Measurements from ENCODE around the gene TMEM131L.
"Not testable (repeated sequence)": the region's sequence is repeated elsewhere in the genome, so short reads cannot be mapped to it uniquely, and the experiment has no call there.

The TMEM131L gene

GRCh38 chr4:153649572-153649991 lies 183.4 kb downstream of the TMEM131L start:
- DNase-seq (ENCODE audit: low spot score): no peak

GRCh38 chr4:153651116-153651515 lies 185.0 kb downstream of the TMEM131L start:
- no peak for DNase-seq (ENCODE audit: low spot score)

DNA sequence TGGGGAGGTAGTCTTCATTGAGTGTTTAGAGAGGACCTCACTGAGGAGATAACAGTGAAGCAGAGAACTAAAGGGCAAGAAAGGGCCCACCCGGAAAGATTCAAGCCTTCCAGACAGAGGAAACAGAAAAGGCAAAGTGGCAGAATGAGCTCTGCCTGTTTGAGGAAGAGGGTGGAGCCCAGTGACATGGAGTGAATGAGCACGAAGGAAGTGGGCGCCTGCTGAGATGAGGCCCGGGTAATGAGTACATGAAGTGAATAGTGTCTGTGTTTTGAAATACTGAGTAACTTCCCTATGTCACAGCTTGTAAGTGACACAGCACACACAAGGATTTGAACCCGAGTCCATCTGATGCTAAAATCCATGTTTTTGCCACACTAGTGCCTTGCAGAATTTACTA lies 185.4 kb downstream of the TMEM131L start:
- no peak for DNase-seq (ENCODE audit: low spot score)

- DNase-seq (ENCODE audit: low spot score): no peak
These were observed 186.1 kb downstream of the TMEM131L start for GRCh38 chr4:153652051-153652784.

DNA sequence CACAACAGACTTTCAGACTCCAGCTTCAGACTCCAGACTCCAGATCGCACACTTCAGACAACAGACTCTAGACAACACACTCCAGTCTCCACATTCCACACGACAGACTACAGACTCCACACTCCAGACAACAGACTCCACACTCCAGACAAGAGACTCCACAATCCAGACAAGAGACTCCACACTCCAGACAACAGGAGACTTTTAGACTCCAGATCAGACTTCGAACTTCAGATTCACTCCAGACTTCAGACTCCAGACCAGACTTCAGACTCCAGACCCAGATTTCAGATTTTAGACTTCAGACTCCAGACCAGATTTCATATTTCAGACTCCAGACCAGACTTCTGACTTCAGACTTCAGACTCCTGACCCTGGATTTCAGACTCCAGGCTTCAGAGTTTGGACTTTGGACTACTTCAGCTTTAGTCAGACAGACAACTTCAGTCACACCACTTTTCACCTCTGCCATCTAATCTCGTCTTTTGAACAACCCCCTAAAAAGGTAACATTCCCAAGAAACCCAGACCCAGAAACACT lies 188.9 kb downstream of the TMEM131L start:
- no peak for DNase-seq (ENCODE audit: low spot score)

GRCh38 chr4:153655928-153656327 lies 189.8 kb downstream of the TMEM131L start:
- DNase-seq (ENCODE audit: low spot score): no peak

GRCh38 chr4:153661215-153661822 lies 195.2 kb downstream of the TMEM131L start:
- DNase-seq (ENCODE audit: low spot score): no peak

DNA sequence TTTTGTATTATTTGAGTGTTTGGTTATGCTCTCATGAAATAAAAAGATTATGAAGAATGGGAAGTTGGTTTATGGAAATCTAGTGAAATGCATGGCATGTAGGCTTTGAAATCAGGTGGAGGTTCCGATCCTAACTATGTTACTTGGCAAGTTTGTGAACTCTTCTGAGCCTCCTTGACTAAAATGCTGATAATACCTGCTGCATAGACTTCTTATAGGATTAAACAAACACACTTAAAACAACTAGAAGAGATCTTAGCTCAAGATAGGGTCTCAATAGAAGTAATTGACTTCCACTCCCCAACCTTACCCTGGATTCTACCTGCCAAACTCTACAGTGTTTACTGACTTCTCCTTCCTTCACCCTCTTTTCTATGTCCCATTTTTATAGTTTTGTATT lies 195.7 kb downstream of the TMEM131L start:
- no peak for DNase-seq (ENCODE audit: low spot score)

GRCh38 chr4:153663667-153664066 lies 197.5 kb downstream of the TMEM131L start:
- no peak for DNase-seq (ENCODE audit: low spot score)

DNA sequence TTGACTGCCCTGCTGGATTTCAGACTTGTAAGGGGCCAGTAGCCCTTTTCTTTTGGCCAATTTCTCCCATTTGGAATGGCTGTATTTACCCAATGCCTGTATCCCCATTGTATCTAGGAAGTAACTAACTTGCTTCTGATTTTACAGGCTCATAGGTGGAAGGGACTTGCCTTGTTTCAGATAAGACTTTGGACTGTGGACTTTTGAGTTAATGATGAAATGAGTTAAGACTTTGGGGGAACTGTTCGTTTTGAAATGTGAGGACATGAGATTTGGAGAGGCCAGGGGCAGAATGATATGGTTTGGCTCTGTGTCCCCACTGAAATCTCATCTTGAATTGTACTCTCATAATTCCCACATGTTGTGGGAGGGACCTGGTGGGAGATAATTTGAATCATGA lies 200.3 kb downstream of the TMEM131L start:
- DNase-seq (ENCODE audit: low spot score): not testable (repeated sequence)

- no peak for DNase-seq (ENCODE audit: low spot score)
These were observed 202.5 kb downstream of the TMEM131L start for GRCh38 chr4:153668647-153669046.

DNA sequence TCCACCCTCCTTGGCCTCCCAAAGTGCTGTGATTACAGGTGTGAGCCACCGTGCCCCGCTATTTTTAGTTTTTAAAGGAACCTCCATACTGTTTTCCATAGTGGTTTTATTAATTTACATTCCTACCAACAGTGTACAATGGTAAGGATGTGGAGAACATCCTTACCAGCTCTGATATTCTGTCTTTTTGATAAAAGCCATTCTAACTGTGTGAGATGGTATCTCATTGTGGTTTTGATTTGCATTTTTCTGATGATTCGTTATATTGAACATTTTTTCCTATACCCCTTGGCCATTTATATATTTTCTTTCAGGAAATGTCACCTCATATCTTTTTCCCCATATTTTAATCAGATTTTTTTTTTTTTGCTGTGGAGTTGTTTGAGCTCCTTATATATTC lies 203.7 kb downstream of the TMEM131L start:
- DNase-seq (ENCODE audit: low spot score): no peak

DNA sequence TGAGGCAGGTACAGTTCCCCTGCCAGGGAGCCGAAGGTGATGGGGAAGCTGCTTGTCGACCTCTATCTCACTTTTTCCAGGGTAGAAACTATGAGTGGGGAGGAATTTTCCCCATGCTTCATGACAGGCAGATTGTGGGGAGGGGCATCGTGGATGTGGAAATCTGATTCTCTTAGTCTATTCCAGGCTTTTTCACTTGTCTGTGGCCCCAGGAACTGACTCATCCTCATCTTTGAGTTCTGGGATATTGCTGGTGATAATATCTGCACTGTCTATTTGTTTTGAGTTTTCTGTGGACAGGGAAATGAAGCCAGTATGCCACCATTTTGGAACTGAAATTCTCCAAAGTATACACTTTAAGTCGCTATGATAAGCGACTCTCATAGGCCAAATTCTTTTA lies 210.3 kb downstream of the TMEM131L start:
- DNase-seq (ENCODE audit: low spot score): no peak

GRCh38 chr4:153676984-153677383 lies 210.8 kb downstream of the TMEM131L start:
- peak; percentile 52 for DNase-seq (ENCODE audit: low spot score)

- DNase-seq (ENCODE audit: low spot score): no peak
These were observed 213.3 kb downstream of the TMEM131L start for GRCh38 chr4:153679486-153679885.

GRCh38 chr4:153683763-153684181 lies 217.6 kb downstream of the TMEM131L start:
- no peak for DNase-seq (ENCODE audit: low spot score)

DNA sequence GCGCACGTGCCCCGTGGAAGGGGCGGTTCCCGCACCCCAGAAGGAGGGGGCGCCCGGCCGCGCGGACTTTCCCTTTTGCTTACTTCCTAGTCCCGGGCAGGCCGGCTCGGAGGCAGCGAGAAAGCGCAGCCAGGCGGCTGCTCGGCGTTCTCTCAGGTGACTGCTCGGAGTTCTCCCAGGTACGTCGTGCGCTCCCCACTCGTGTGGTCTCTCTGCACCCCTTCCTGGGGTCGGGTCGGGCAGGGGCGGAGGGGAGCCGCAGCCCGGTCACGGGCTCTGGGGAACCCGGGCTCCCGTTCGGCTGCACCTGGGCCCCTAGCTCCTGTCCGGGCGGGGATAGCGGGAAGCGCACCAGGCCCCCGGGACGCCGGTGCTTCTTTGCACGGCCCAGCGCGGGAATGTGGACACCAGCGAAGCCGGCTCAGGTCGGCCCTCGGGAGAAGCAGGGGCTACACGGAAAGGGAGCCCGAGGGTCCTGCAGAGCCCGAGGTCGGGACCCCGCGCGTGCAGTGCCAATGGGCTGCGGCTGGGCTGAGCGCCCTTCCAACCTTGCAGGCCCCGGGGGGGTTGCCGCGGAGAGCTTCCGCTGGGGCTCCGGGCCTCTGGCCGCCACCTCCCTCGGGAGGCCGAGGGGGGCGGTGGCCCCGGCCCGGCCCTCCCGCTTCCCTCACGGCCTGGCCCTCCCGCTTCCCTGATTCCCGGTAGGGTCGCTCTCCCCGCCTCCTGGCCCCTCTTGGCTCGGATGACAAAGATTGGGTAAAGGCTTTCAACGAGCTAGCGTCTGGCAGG lies 218.2 kb downstream of the TMEM131L start, which contains the start of gene TLR2:
TSS of gene TLR2 (plus strand) at position 99 of the 789 bp plus-strand sequence. CDS start 18,628 bp downstream, outside the sequence.
- DNase-seq (ENCODE audit: low spot score): peak; percentile 19

GRCh38 chr4:153684971-153685371 lies 218.8 kb downstream of the TMEM131L start:
- no peak for DNase-seq (ENCODE audit: low spot score)

Data from AG08395 (cell line).